Heart right ventricle (tissue), 16 donors: ENCODE data around the gene PTPRD. TPM values are rescaled to one million over a fixed set of nuclear protein-coding genes. Genes with fewer than 3 reads are reported as not detected.

Experiments
- ATAC-seq, 8 donors: fragments of 200-7000 bp; cut with Tn5 transposase; one replicate each; pipeline ENCODE4 v1.9.1; 2020; ENCODE audit warnings: mild to moderate bottlenecking in 8 of 8, moderate library complexity in 8 of 8, moderate number of reproducible peaks in 1 of 8
- DNase-seq, 2 donors: peaks; one replicate each; pipeline ENCODE4 v3.0.0-alpha.2; 2020
- H3K27ac ChIP-seq, 10 donors: fragments of 200-600 bp; sonication (generic) in 2 of 10; one replicate each; pipeline versions ENCODE4 v1.5.0 to v1.8.0; 2020 to 2022; ENCODE audit warnings: mild to moderate bottlenecking in 3 of 10
- H3K27me3 ChIP-seq, 7 donors: fragments of 200-600 bp; one replicate each; pipeline ENCODE4 v1.8.0; 2021 to 2022; ENCODE audit warnings: mild to moderate bottlenecking in 2 of 7
- H3K36me3 ChIP-seq, 9 donors: fragments of 200-600 bp; sonication (generic) in 1 of 9; one replicate each; pipeline versions ENCODE4 v1.5.0 to v1.8.0; 2020 to 2022; ENCODE audit warnings: mild to moderate bottlenecking in 2 of 9
- H3K4me1 ChIP-seq, 9 donors: fragments of 200-600 bp; sonication (generic) in 1 of 9; one replicate each; pipeline versions ENCODE4 v1.5.0 to v1.8.0; 2020 to 2022; ENCODE audit warnings: mild to moderate bottlenecking in 4 of 9
- H3K4me3 ChIP-seq, 10 donors: fragments of 200-600 bp; sonication (generic) in 2 of 10; one replicate each; pipeline versions ENCODE4 v1.5.0 to v1.8.0; 2020 to 2022; ENCODE audit warnings: mild to moderate bottlenecking in 7 of 10, moderate library complexity in 2 of 10
- H3K9me3 ChIP-seq, 11 donors: fragments of 200-600 bp in 10 of 11; sonication (generic) in 2 of 11; one replicate each; pipeline versions ENCODE4 v1.5.0 to v1.8.0; 2013 to 2022; ENCODE audit warnings: mild to moderate bottlenecking in 2 of 11, control low read depth in 1 of 11, moderate library complexity in 1 of 11
- CTCF ChIP-seq, 9 donors: fragments of 200-600 bp; sonication (generic) in 2 of 9; IDR thresholded peaks; one replicate each; pipeline versions ENCODE4 v1.5.0 to v1.8.0; 2021 to 2022; ENCODE audit warnings: antibody characterized with exemption in 9 of 9, mild to moderate bottlenecking in 5 of 9, moderate library complexity in 1 of 9
- WGBS, 2 donors: extraction: QIAGEN DNeasy Blood & Tissue Kit; methylation state at CpG; one replicate each; pipeline ENCODE4 v1.1.7; 2013; ENCODE audit warnings: inconsistent platforms in 1 of 2; 5-methylcytosine and 5-hydroxymethylcytosine counted together
- intact Hi-C, 10 donors: fragments of 100-400 bp; cut with DNase I; formaldehyde crosslinking; loops; one replicate each; pipeline versions ENCODE4 v1.11.1 to v1.14.2; 2022
- polyA plus RNA-seq, 2 donors: library from polyadenylated mRNA; stranded (reverse); fragments of 200-250 nt; gene quantifications; one replicate each; pipeline ENCODE4 v1.2.3, GENCODE V29; 2013
- total RNA-seq, 10 donors: library from RNA; stranded (reverse); fragmentation: NEBNext Ultra II Directional in 3 of 10; extraction: Animal tissue kit (Norgen Biotek cat#: 25700) in 3 of 10; gene quantifications; one replicate each; pipeline versions ENCODE4 v1.2.1 to v1.2.4, GENCODE V29; 2021 to 2023
- donor health status: Arrhythmogenic right ventricular cardiomyopathy.
- donor health status: ischemic (EF 13 %, LVEDD 7.1; RV severe dilation, severe dysfunction).
- donor health status: healthy with polysubstance abuse.
- donor health status: DM: no; HTN: yes; CAD: no.
- donor health status: DM: no; HTN: no; CAD: no.
- donor health status: ischemic (EF 25% LVEDD 6.9; RV normal size, moderate dysfunction).
- donor health status: ischemic (EF 25% LVEDD 5.7; RV mildly dilated, moderate dysfunction).
- donor health status: healthy.
- donor health status: DM: yes; HTN: yes; CAD: no.
- donor health status: Ischemic cardiomyopathy.
- donor health status: ischemic (EF 35%, LVEDD 5.7; RV mildly dilated, moderate dysfunction).
- donor health status: nonischemic (EF 11% LVEDD 7.7; RV severe dilation, severe dysfunction).
- donor health status: DM: yes; HTN: yes; CAD: no.
- donor health status: PGD.
- donor health status: ischemic (EF 29% LVEDD 5.4; RV normal size, mild dysfunction).
- donor health status: nonischemic (EF 23%, LVEDD 6.1; RV moderate dilation, normal function).

Gene PTPRD
- total and polyA plus RNA-seq, 12 donors: 1.4 to 25.2 (median 13.0) TPM

GRCh38 chr9:8474937-8475336, 2137.9 kb downstream of the PTPRD start:
- intact Hi-C loops: no loop called here
- WGBS, 2 donors: 95 to 96% methylated on average over 1 of the region's 1 CpG

GRCh38 chr9:8473244-8474020, 2139.4 kb downstream of the PTPRD start:
- ATAC-seq (no peak), DNase-seq (no peak)
- Histone ChIP-seq H3K4me1 (no peaks in the 10 kb centered on the region), H3K4me3 (no peak overlapping the region), H3K9me3 (no peaks in the 10 kb centered on the region), H3K27me3 (no peaks in the 10 kb centered on the region), H3K27ac (no peak overlapping the region), H3K36me3 (no peaks in the 10 kb centered on the region)
- intact Hi-C loops: no loop called here
- 88 to 92% methylated on average over 10 of the region's 10 CpGs for WGBS, 2 donors
- TF ChIP-seq CTCF (IDR thresholded peaks at IDR 0.05): no peak

More at GRCh38 chr9:8474937-8475336, 2137.9 kb downstream of the PTPRD start:
- no peaks in the 10 kb centered on the region for H3K27me3 ChIP-seq
- no peaks in the 10 kb centered on the region for H3K36me3 ChIP-seq
- no peaks in the 10 kb centered on the region for H3K4me1 ChIP-seq
- H3K9me3 ChIP-seq: no peaks in the 10 kb centered on the region
- DNase-seq (no peak), ATAC-seq (no peak)
- no peak overlapping the region for H3K4me3 ChIP-seq
- no peak for TF ChIP-seq CTCF (IDR thresholded peaks at IDR 0.05)
- H3K27ac ChIP-seq: no peak overlapping the region

GRCh38 chr9:8468045-8468637, 2144.7 kb downstream of the PTPRD start:
- WGBS, 2 donors: 59 to 72% methylated on average over 3 of the region's 3 CpGs
- ATAC-seq: no peak
- Histone ChIP-seq H3K36me3 (peaks cover 0 to 10% (median 0%) of the 10 kb centered on the region in 9 donors), H3K4me3 (no peak overlapping the region), H3K4me1 (no peaks in the 10 kb centered on the region), H3K27ac (no peak overlapping the region), H3K27me3 (no peaks in the 10 kb centered on the region), H3K9me3 (peaks cover 0 to 8% (median 0%) of the 10 kb centered on the region in 11 donors)
- intact Hi-C loops: no loop called here
- no peak for DNase-seq
- TF ChIP-seq CTCF (IDR thresholded peaks at IDR 0.05): no peak

- H3K4me3 ChIP-seq: no peak overlapping the region
- ATAC-seq (no peak), DNase-seq (no peak)
- no peaks in the 10 kb centered on the region for H3K27me3 ChIP-seq
- no peaks in the 10 kb centered on the region for H3K36me3 ChIP-seq
- H3K9me3 ChIP-seq: no peaks in the 10 kb centered on the region
- TF ChIP-seq CTCF (IDR thresholded peaks at IDR 0.05): no peak
- H3K27ac ChIP-seq: no peak overlapping the region
- H3K4me1 ChIP-seq: peaks cover 0 to 4% (median 0%) of the 10 kb centered on the region in 9 donors
- 65 to 66% methylated on average over 2 of the region's 2 CpGs for whole genome bisulfite sequencing, 2 donors
- intact Hi-C loops: no loop called here
Measured at GRCh38 chr9:8457816-8458215, 2155.0 kb downstream of the PTPRD start.
